Central memory CD8-positive, alpha-beta T cell (primary cell): Measurements from ENCODE around the gene BPIFB2.
"Not testable (repeated sequence)": the region's sequence is repeated elsewhere in the genome, so short reads cannot be mapped to it uniquely, and the experiment has no call there.

Source experiments
- ATAC-seq: fragments of 150-1000 bp; cut with Tn5 transposase; replicated peaks from 2 replicates; pipeline ENCODE4 v1.10.0; 2022; ENCODE audit warnings: mild to moderate bottlenecking, moderate FRiP score, moderate number of reproducible peaks; ENCODE audit not compliant: poor library complexity, severe bottlenecking; ENCODE audit errors: extremely low read depth
- DNase-seq, 2 donors: peaks; one replicate each; pipeline ENCODE4 v3.0.0; 2021; ENCODE audit warnings: low spot score in 2 of 2
- H3K27ac Mint-ChIP-seq: one replicate; pipeline ENCODE4 v1.8.0; 2022; ENCODE audit warnings: low read depth, mild to moderate bottlenecking, moderate library complexity, mixed read lengths
- H3K27me3 Mint-ChIP-seq: one replicate; pipeline ENCODE4 v1.8.0; 2022; ENCODE audit warnings: mixed read lengths
- H3K36me3 Mint-ChIP-seq: one replicate; pipeline ENCODE4 v1.8.0; 2022; ENCODE audit warnings: mild to moderate bottlenecking, moderate library complexity, mixed read lengths; ENCODE audit not compliant: insufficient read depth
- H3K4me1 Mint-ChIP-seq: one replicate; pipeline ENCODE4 v1.8.0; 2022; ENCODE audit warnings: mixed read lengths
- H3K4me3 Mint-ChIP-seq: one replicate; pipeline ENCODE4 v1.8.0; 2022; ENCODE audit warnings: mild to moderate bottlenecking, moderate library complexity, mixed read lengths
- H3K9me3 Mint-ChIP-seq: one replicate; pipeline ENCODE4 v1.8.0; 2022; ENCODE audit warnings: mixed read lengths

BPIFB2 gene

GRCh38 chr20:32974204-32975064 lies 33.1 kb upstream of the BPIFB2 start:
- not testable (repeated sequence) for H3K27me3 Mint-ChIP-seq, H3K4me3 Mint-ChIP-seq, H3K36me3 Mint-ChIP-seq, ATAC-seq, H3K27ac Mint-ChIP-seq, H3K9me3 Mint-ChIP-seq
- DNase-seq, result peak in 1 of 2 donors; percentile 8
- H3K4me1 Mint-ChIP-seq, result peaks cover 30% of the 10 kb centered on the region

DNA sequence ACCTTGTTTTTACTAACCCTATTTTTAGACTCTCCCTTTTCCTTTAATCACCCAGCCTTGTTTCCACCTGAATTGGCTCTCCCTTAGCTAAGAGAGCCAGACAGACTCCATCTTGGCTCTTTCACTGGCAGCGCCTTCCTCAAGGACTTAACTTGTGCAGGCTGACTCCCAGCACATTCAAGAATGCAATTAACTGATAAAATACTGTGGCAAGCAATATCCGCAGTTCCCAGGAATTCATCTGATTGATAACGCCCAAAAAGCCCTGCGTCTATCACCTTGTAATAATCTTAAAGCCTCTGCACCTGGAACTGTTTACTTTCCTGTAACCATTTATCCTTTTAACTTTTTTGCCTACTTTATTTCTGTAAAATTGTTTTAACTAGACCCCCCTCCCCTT lies 32.4 kb upstream of the BPIFB2 start:
- peaks cover 24% of the 10 kb centered on the region for H3K4me1 Mint-ChIP-seq
- H3K36me3 Mint-ChIP-seq, H3K27me3 Mint-ChIP-seq, ATAC-seq, DNase-seq, H3K4me3 Mint-ChIP-seq, H3K27ac Mint-ChIP-seq, H3K9me3 Mint-ChIP-seq: not testable (repeated sequence)

GRCh38 chr20:32975698-32976674 lies 31.5 kb upstream of the BPIFB2 start:
- H3K27me3 Mint-ChIP-seq, result no peaks in the 10 kb centered on the region
- no peak overlapping the region for H3K4me3 Mint-ChIP-seq
- ATAC-seq, result no peak
- no peak for DNase-seq
- peaks cover 5% of the 10 kb centered on the region for H3K9me3 Mint-ChIP-seq
- peak overlapping the region; percentile 51 for H3K27ac Mint-ChIP-seq
- peaks cover 5% of the 10 kb centered on the region for H3K36me3 Mint-ChIP-seq
- peaks cover 22% of the 10 kb centered on the region for H3K4me1 Mint-ChIP-seq

DNA sequence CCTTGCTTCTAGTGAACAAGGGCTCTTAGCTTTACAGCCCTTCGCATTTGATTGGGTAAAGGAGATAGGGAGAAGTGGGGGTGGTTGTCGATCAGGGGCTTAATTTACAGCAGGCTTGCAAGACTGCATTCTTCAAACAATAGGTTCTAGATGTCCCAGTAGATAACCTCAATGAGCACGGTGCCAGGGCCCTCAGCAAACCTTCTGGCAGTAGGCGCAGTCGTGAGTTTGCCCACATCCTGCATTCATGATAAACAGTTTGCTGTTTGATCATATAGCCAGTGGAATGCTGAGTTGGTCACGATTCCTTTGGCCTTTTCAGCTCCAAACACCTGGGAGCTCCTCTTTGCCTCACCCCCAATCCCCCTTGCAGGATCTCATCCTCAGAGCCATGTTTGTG lies 30.8 kb upstream of the BPIFB2 start:
- peaks cover 5% of the 10 kb centered on the region for H3K9me3 Mint-ChIP-seq
- H3K36me3 Mint-ChIP-seq, result peaks cover 5% of the 10 kb centered on the region
- H3K4me3 Mint-ChIP-seq, result no peak overlapping the region
- no peak for ATAC-seq
- no peak for DNase-seq
- peak overlapping the region; percentile 51 for H3K27ac Mint-ChIP-seq
- H3K27me3 Mint-ChIP-seq, result no peaks in the 10 kb centered on the region
- H3K4me1 Mint-ChIP-seq, result peaks cover 22% of the 10 kb centered on the region

DNA sequence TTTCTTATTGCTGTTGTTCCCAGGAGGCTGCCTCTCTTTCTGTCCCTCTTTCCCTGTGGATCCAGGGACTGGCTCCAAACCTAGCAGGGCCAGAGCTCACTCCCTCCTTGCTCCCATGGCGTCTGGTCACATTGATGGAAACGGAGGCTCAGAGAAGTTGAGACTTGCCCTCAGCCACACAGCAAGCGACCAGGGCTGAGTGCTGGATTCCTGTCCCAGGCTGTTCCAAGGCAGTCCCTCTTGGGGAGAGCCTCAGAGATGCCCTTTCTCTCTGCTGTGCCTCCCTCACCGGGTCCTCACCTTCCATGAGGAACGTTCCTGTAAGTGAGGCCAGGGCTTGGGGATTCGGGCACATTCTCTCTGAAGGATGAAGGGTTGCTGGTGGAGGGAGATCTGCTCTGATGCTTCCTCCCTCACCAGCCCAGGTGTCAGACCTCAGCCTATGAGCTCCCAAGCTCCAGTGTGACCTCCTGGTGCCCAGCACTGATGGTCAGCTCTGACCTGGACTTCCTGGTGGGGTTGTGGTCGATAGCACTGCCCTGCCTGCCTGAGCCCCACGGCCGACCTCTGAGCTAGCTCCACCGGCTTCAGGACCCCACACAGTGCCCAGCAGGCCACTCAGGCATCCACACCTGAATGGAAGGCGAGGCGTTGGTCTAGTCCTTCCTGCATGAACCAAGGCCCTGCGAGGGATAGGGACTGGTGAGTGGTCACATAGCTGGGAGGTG lies 30.1 kb upstream of the BPIFB2 start:
- ATAC-seq, result no peak
- Mint-ChIP-seq H3K36me3 (peaks cover 3% of the 10 kb centered on the region), H3K27me3 (no peaks in the 10 kb centered on the region), H3K4me1 (peaks cover 22% of the 10 kb centered on the region), H3K27ac (no peak overlapping the region), H3K9me3 (peaks cover 5% of the 10 kb centered on the region), H3K4me3 (no peak overlapping the region)
- DNase-seq, result no peak

DNA sequence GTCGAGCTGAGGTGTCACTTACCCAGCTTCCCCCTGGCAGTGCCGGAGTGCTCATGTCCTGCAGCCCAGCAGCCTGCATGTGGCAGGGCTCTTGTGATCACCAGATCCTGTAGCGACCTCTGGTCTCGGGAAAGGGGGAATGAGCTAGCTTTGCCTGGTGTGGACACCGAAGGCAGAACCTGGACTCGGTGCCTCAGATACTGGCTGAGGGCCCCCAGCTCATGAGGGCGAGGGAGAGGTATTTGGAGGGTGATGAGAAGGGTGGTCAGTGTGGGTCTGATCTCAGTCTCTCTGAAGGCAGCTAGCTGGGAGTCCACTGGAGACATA lies 29.5 kb upstream of the BPIFB2 start:
- Mint-ChIP-seq H3K27me3 (no peaks in the 10 kb centered on the region), H3K4me3 (no peak overlapping the region), H3K9me3 (peaks cover 5% of the 10 kb centered on the region), H3K36me3 (peaks cover 2% of the 10 kb centered on the region), H3K27ac (no peak overlapping the region), H3K4me1 (peaks cover 22% of the 10 kb centered on the region)
- DNase-seq (no peak), ATAC-seq (no peak)

GRCh38 chr20:32979201-32979998 lies 28.1 kb upstream of the BPIFB2 start:
- H3K27ac Mint-ChIP-seq, result no peak overlapping the region
- peaks cover 15% of the 10 kb centered on the region for H3K4me1 Mint-ChIP-seq
- H3K9me3 Mint-ChIP-seq, result peaks cover 5% of the 10 kb centered on the region
- DNase-seq (no peak), ATAC-seq (no peak)
- H3K36me3 Mint-ChIP-seq, result no peaks in the 10 kb centered on the region
- no peak overlapping the region for H3K4me3 Mint-ChIP-seq
- H3K27me3 Mint-ChIP-seq, result no peaks in the 10 kb centered on the region

GRCh38 chr20:32980131-32980941 lies 27.2 kb upstream of the BPIFB2 start:
- Mint-ChIP-seq H3K27me3 (no peaks in the 10 kb centered on the region), H3K4me3 (no peak overlapping the region), H3K36me3 (no peaks in the 10 kb centered on the region), H3K9me3 (peaks cover 5% of the 10 kb centered on the region), H3K27ac (no peak overlapping the region), H3K4me1 (peaks cover 7% of the 10 kb centered on the region)
- DNase-seq (no peak), ATAC-seq (no peak)

DNA sequence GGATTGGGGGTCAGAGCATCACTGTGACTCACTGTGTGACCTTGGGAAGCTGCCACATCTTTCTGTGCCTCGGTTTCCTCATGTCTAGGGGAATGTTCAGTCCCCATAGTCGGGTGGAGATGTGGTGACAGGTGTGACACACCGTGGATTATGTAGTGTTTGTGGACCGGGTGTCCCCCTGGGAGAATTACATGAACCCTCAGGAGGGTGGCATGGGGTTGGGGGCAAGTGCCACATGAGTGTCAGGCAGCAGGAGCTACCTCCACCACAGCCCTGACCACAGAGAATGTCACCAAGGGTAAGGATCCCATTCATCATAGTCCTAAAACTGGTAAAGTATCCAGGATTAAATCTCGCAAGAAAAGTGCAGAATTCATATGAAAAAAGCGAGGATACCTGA lies 26.5 kb upstream of the BPIFB2 start:
- H3K4me3 Mint-ChIP-seq, result no peak overlapping the region
- peaks cover 5% of the 10 kb centered on the region for H3K9me3 Mint-ChIP-seq
- no peak overlapping the region for H3K27ac Mint-ChIP-seq
- DNase-seq (no peak), ATAC-seq (no peak)
- peaks cover 6% of the 10 kb centered on the region for H3K4me1 Mint-ChIP-seq
- no peaks in the 10 kb centered on the region for H3K27me3 Mint-ChIP-seq
- no peaks in the 10 kb centered on the region for H3K36me3 Mint-ChIP-seq

- H3K27ac Mint-ChIP-seq, result no peak overlapping the region
These were observed 24.7 kb upstream of the BPIFB2 start for GRCh38 chr20:32982617-32983458.

More at GRCh38 chr20:32982617-32983458, 24.7 kb upstream of the BPIFB2 start:
- no peaks in the 10 kb centered on the region for H3K36me3 Mint-ChIP-seq
- no peaks in the 10 kb centered on the region for H3K27me3 Mint-ChIP-seq
- DNase-seq (no peak), ATAC-seq (no peak)
- no peaks in the 10 kb centered on the region for H3K9me3 Mint-ChIP-seq
- no peaks in the 10 kb centered on the region for H3K4me1 Mint-ChIP-seq
- H3K4me3 Mint-ChIP-seq, result no peak overlapping the region
